NOMO-1 treated with DMSO at 0.1 percent for 48 hours (cell line): ENCODE measurements around the gene TUBA1A.
"Not testable (repeated sequence)": the region's sequence is repeated elsewhere in the genome, so short reads cannot be mapped to it uniquely, and the experiment has no call there.

Source experiments
- DNase-seq: peaks from one replicate; lab custom pipeline; 2025; ENCODE audit not compliant: unreplicated experiment; lab: John Stamatoyannopoulos, UW

The TUBA1A gene

GRCh38 chr12:49160399-49160798 lies 28.5 kb downstream of the TUBA1A start:
- DNase-seq = no peak

- DNase-seq = no peak
Observed at GRCh38 chr12:49154221-49154620, 34.7 kb downstream of the TUBA1A start.

GRCh38 chr12:49147384-49147783 lies 41.5 kb downstream of the TUBA1A start:
- no peak for DNase-seq

- no peak for DNase-seq
Observed at GRCh38 chr12:49146406-49146805, 42.5 kb downstream of the TUBA1A start.

DNA sequence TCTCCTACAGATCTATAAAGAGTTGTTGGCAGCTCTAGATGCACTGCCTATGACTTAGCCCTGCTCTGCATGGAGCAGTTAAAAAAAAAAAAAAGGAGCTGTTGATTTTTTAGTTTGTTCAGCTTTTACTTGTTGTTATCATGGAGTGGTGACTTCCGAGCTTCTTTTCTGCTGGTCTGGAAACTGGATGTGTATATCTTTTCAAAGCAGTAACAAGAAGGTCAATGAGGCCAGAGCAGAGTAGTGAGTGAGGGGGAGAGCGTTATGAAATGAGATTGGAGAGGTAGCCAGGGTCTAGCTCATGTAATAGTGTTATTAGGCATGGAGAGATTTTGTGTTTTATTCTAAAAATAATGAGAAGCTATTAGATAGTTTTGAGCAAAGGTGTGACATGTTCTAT lies 44.5 kb downstream of the TUBA1A start:
- no peak for DNase-seq

GRCh38 chr12:49138999-49139398 lies 49.9 kb downstream of the TUBA1A start:
- no peak for DNase-seq

GRCh38 chr12:49138587-49138986 lies 50.3 kb downstream of the TUBA1A start:
- no peak for DNase-seq

DNA sequence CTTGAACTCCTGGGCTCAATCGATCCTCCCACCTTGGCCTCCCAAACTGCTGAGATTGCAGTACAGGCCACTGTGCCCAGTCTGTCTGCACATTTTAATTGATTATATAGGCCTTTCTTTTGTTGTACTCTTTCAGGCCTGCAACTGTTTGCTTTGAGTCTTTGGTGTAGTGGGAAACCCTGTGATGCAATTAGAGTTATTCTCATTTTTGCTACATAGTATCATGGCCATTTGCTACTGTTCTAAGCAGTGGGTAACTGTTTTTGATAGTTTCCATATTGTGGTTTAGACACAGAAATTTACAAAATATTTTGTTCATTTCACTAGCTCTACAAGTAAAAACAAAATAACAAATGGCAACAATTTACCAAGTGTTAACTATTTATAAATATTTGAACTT lies 51.4 kb downstream of the TUBA1A start:
- DNase-seq = no peak

- not testable (repeated sequence) for DNase-seq
Observed at GRCh38 chr12:49136997-49137396, 51.9 kb downstream of the TUBA1A start.
